HG03139 (cell line): Measurements from ENCODE around the gene CUL4B.
"Not testable (repeated sequence)": the region's sequence is repeated elsewhere in the genome, so short reads cannot be mapped to it uniquely, and the experiment has no call there.

Experiments used
- ATAC-seq: cut with Tn5 transposase; IDR thresholded peaks from one replicate; pipeline ENCODE4 v1.9.1; 2021; ENCODE audit not compliant: unreplicated experiment

Gene CUL4B

DNA sequence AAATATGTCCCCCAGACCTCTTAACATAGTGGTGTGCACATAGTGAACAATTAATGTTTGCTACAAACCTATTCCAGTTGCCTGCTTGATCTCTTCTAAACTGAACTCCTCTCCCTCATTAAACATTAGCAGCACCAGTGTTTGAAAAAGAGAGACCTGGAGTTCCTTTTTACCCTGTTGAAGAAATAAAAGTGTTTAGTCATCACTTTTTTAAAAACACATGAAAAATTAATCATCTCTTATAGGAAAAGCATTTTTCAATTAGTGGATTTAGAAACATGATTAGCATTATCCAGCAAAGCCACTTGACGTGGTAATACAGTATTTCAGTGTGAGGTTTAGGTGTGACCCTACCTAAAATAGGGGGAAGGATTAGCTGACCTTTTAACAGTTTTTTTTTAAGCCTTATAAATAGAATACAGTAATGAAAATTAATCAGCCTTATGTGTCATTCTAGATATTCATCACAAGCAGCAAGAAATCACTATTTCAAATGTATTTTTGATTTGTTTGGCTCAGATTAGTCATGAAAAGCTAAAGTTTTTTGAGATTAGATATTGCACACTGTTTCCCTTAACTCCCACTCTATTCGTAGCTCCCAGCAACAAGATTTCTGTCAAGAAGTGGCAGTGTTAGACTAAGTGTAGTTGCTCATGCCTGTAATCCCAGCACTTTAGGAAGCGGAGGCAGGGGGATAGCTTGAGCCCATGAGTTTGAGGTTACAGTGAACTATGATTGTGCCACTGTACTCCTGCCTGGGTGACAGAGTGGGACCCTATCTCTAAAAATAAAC lies 26.2 kb downstream of the CUL4B start:
- no peak for ATAC-seq

DNA sequence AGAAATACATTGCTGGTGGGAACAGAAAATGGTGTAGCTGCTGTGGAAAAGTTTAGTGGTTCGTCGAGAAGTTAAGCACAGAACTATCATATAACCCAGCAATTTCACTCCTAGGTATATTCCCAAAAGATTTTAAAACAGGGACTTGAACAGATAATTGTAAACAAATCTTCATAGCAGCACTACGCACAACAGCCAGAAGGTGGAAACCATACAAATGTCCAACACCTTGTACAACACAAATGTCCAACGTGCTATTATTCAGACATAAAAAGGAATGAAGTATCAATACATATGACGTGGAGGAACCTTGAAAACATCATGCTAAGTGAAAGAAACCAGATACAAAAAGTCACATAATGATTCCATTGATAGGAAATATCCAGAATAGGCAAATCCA lies 37.9 kb downstream of the CUL4B start:
- no peak for ATAC-seq

DNA sequence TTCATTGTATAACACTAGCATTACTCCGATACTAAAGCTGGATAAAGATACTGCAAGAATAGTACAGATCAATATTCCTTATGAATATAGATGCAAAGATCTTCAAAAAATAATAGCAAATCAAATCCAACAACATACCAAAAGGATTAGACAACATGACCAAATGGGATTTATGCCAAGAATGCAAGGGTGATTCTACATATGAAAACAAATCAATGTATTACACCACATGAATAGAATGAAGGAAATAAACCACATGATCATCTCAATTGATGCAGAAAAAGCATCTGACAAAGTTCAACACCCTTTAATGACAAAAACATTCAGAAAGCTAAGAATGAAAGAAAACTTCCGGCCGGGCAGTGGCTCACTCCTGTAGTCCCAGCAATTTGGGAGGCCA lies 42.8 kb downstream of the CUL4B start:
- no peak for ATAC-seq

DNA sequence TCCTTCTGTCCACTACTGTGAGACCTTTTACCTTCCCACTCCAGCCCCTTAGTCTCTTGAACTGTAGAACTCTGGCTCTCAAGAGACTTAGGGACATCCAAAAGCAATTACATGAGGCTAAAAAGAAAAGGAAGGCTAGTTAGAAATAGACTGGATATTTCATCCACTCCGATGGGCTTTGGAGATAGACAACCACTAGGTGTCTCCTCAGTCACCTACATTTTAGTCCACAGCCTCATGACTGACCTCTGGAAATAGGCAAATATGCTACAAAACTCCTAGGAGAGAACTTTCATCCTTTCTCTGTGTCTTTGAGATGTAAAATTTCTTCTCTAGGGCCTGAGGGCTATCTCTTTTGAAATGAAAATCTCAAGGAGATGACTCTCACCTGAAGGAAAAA lies 46.5 kb downstream of the CUL4B start:
- no peak for ATAC-seq

DNA sequence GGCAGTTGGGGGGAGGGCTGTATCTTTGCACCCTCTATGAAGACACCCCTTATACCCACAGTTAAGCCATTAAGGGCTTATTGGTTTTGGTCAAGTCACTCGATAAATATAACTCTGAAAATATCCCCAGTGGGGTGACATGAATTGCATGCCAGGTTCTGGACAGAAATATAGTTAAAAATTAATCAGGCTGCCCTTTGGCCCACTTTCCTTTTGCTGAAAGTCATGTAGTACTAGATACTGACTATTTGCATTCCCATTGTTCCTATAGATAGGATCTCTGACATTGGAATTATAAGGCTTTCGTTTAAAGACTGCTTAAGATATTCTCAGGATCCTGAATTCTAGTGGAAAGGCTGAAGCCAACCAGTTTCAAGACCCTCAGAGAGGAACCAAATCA lies 48.1 kb downstream of the CUL4B start:
- ATAC-seq, result no peak

DNA sequence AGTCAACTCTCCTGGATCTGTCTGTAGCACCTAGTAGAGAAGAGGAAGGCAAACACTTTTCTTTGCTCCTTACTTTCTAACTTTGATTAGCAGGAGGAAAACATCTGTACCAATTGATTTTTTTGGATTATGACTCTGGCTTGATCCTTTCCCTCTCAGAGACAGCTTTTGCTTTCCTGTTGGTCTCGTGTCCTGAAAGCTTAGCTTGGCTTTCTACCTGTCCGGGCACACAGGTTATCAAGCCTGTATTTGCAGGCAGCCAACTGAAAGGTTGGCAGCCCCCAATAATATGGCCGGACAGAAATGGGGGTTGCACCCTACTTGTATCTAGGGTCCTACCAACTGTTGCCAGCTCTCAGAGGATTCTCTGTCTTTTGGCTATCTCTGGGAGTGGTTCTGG lies 48.5 kb downstream of the CUL4B start:
- ATAC-seq, result no peak

DNA sequence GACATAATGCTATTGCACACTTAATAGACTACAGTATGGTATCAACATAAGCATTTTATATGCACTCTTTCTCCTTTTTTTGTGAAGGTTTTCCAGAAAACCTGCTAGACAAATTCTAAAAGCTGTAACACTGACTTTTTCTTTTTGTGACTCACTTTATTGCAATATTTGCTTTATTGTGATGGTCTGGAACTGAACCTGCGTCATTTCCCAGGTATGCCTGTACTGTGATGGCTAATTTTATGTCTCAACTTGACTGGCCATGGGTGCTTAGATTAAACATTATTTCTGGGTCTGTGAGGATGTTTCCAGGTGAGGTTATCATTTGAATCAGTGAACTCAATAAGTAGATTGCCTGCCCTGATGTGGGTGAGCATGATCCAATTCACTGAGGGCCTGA lies 56.2 kb downstream of the CUL4B start:
- ATAC-seq, result no peak

DNA sequence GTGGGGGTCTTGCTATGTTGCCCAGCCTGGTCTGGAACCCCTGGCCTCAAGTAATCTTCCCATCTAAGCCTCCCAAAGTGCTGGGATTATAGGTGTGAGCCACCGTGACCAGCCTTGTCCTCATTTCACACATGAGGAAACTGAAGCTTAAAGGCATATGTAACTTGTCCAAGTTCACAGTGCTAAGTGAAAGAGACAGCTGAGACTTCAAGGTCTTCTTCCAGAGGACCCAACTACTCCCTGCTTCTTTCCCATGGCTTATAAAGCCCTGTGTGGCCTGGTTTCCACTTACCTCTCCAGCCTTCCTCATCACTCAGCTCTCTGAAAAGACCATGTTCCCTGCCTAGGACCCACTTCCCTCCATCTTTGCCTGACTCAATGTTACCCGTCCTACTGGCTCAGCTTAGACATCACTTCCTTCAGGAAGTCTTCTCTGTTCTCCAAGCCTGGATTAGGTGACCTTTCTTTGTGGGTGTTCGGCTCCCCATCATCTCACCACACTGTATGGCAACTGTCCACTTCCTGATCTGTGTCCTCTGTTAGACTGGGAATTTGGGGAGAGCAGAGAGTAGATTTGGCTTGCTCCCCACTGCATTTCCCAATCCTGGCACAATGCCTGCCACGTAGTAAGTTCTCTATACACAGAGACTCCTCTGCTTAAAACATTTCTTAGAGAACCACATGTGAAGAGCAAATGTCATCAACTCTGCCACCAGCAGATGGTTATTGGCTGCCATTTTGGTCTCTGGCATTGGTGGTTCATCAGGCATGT lies 61.3 kb downstream of the CUL4B start:
- ATAC-seq, result no peak

DNA sequence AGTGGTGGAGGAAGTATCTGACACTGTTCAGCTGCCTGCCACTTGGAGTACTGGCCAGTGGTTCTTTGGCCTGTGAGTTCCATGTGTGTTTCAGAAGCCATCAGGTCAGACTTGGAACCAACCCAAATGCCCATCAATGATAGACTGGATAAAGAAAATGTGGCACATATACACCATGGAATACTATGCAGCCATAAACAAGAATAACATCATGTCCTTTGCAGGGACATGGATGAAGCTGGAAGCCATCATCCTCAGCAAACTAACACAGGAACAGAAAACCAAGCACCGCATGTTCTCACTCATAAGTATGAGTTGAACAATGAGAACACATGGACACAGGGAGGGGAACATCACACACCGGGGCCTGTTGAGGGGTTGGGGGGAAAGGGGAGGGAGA lies 70.6 kb downstream of the CUL4B start:
- ATAC-seq, result not testable (repeated sequence)

DNA sequence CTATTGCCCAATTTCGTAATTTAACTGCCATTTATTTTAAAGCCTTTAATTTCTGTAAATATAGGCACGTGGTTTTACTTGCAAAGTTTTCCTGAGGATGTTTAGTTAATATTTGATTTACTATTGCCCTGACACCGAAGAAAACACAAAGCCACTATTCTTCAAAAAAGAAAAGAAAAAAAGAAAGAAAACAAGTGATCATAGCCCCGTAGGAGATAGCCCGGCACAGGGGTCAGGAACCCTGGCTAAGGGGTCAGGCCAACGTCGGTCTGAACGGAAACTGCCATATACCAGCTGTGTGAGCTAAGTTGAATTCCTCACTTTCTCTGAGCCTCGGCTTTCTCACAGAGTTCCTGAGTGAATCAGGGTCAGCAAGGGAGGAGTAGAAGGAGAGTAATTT lies 74.0 kb downstream of the CUL4B start:
- no peak for ATAC-seq

DNA sequence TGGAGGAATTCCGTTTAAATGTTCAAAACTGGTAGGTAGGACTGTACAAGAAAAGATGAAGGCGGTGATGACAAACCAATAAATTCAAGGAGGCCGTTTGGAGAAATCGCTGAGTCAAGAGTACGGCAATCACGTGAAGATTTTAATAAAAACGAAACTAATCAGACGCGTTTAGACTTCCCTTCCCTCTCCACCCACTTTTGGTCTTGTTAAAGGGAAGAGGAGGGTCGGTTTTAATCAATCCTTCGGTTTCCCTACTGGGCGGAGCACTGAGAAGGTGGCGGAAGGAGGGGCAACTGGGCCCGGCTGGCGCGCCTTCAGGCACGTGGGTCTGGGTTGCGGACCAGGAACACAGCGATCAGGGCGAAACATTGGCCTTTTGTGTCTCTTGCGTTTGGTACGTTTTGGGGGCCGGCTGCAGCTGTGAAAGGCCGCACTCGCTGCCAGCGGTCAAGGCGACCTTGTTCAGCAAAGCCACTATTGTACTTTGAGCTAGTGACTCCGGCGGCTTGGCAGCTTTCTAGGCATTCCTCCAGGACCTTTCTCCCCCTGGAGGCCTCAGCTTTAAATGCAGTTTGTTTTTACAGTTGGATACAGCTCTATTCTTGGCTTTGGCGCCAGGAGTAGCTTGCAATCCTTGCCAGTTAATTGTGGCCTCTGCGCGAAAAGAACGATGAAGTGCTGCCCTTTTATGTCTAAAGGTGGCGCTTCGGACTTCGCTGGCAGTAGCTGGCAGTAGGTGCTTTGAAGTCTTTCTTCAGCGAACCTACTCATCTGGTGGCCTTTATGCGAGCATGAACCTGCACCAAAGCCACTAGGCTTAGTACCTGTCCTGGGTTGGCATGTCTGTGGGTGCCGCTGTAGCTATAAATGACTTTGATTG lies 74.9 kb downstream of the CUL4B start:
- ATAC-seq, result peak; percentile 75

DNA sequence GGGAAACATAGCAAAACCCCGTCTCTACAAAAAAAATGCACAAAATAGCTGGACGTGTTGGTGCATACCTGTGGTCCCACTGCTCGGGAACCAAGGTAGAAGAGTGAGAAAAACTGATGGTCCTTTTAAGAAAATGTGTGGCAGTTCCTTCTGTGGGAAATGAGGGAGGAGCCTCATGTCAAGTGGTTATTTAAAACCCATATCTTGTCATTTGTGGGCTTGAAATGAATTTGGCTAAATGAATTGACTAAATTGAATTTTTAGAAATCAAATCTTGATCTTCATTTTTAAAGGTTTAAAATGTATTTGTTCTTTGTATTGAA lies 75.5 kb downstream of the CUL4B start:
- ATAC-seq, result no peak

DNA sequence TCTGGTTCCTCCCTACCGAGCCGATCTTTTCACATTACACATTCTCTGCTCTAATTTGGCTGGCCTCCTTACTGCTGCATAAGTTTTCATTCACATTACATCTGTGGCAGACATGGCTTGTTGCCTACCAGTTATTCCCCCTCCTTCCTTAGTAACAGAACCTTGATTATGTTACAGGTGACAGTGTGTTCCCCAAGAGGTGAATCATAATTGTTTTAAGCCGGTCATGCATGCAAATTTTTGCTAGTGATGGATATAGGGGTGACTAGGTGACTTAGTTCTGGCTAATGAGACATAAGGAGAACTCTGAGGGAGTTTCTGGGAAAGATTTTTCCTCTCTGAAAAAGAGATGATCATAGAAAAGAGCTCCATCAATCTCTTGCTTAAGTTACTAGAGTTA lies 83.3 kb downstream of the CUL4B start:
- no peak for ATAC-seq

DNA sequence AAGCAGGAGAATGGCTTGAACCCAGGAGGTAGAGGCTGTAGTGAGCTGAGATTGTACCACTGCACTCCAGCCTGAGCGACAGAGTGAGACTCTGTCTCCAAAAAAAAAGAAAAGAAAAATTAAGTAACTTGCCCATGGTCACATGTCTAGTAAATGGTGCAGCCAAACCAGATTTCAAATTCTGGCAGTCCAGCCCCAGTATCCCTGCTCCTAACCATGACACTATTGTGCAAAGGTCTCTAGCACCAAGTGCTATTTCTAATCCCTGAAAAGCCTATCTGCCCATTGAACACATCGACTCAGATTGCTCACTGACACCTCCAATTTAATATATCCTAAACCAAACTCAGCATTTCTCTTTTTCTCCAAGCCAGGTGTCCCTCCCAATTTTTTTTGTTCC lies 84.0 kb downstream of the CUL4B start:
- ATAC-seq, result no peak

DNA sequence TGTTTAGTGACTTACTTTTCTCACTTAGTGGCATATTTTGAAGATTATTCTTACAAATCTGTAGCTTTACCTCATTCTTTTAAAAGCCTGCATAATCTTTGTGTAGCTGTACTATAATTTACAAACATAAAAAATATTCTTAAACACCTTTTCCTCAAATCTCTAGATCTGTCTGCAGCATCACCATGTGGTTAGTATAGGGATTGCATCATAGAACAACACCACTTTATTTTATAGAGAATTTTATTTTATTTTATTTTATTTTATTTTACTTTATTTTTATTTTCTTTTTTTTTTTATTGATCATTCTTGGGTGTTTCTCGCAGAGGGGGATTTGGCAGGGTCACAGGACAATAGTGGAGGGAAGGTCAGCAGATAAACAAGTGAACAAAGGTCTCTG lies 85.3 kb downstream of the CUL4B start:
- not testable (repeated sequence) for ATAC-seq
